HG03159 (cell line): ENCODE data around the gene PRSS53.
"Not testable (repeated sequence)": the region's sequence is repeated elsewhere in the genome, so short reads cannot be mapped to it uniquely, and the experiment has no call there.

Experiments
- ATAC-seq: cut with Tn5 transposase; IDR thresholded peaks from one replicate; pipeline ENCODE4 v1.9.1; 2021; ENCODE audit warnings: mild to moderate bottlenecking, moderate library complexity; ENCODE audit not compliant: unreplicated experiment

PRSS53 gene

GRCh38 chr16:31118223-31119155 lies 29.7 kb upstream of the PRSS53 start:
- ATAC-seq, result no peak

DNA sequence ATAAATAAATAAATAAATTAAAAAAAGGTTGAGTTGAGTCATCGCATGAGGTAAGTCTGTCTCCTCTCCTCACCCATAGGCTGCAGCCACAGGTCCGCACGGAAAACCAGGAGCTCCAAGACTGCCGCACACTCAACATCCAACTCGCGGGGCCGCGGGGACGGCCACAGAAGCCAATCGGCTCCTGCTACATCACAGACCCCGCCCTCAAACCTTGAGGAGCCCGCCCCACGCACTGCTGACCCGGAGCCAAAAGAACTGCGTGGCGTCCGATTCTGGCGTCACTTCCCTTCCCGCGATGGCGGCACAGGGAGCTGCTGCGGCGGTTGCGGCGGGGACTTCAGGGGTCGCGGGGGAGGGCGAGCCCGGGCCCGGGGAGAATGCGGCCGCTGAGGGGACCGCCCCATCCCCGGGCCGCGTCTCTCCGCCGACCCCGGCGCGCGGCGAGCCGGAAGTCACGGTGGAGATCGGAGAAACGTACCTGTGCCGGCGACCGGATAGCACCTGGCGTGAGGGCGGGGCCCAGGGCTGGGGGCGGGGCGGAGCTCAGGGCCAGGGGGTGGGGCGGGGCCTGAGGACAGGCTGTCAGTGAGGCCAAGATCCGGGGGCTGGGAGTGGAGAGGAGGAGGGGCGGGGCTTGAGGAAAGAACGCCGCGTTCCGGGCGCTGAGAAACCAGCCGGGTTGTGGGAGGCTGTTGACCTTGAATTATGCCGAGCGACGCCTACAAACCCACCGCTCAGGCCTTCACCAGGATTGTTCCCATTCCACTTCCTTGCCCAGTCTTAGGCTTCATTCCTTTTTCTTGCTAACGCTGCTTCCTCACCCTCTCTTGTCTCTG lies 28.9 kb upstream of the PRSS53 start, which contains the start of gene KAT8:
Gene KAT8, plus strand, starts transcription at position 281 of the 839 bp plus-strand sequence. Its CDS starts 18 bp downstream, at position 299.
- ATAC-seq, result peak; percentile 85

GRCh38 chr16:31114468-31114867 lies 25.7 kb upstream of the PRSS53 start:
- ATAC-seq, result no peak

DNA sequence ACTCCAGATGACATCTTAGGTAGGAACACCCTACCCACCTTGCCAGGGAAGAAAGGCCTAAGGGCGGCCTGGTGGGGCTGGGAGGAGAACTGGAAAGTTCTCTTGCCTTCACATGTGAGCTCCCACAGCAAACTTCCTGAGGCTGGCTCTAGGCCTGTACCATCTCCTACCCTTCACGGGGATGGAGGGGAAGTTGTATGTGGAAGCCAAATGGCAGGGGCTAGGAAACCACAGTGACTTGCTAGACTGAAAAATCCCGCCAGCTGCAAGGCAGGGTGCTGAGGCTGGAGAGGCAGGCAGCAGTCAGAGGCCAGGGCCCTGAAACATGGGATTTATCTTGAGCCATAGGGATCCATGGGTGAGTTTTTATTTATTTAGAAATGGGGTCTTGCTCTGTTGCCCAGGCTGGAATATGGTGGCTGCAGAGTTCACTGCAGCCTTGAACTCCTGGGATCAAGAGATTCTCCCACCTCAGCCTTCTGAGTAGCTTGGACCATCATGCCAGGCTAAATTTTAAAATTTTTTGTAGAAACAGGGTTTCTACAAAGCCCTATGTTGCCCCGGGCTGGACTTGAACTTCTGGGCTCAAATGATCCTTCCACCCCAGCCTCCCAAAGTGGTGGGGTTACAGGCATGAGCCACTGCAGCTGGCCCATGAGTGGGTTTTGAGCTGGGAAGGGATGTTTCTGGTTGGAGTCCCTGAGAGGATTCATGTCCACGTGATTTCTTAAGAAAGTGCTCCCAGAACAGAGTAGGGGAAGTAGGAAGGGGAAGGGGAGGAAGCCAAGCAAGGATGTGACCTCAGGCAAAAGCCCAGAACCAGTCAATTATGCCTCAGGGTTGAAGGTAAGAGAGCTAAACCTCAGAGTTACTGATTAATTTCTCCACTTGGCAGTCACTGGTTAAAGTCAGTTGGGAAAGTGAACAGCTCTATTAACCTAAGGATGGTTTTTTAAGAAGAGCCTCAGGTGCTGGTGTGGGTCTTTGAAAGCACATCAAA lies 24.7 kb upstream of the PRSS53 start:
- no peak for ATAC-seq

DNA sequence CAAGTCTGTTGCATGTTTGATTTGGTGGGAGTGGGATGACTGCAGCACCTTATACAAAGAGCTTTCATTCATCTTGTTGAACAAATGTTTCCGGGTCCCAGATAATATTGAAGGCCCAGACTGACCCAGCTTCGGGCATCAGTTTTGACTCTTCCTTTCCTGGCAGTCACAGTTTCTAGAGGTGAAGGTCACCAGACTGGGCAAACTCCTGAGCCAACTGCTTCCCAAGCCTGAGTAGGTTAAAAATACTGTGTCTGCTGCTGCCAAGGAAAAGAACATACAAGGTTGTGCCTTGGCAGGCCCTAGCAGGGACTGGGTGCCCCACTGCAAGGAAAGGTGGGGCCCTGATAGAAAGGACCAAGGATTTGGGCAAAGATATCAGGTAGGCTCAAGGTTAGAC lies 24.0 kb upstream of the PRSS53 start:
- ATAC-seq, result no peak

DNA sequence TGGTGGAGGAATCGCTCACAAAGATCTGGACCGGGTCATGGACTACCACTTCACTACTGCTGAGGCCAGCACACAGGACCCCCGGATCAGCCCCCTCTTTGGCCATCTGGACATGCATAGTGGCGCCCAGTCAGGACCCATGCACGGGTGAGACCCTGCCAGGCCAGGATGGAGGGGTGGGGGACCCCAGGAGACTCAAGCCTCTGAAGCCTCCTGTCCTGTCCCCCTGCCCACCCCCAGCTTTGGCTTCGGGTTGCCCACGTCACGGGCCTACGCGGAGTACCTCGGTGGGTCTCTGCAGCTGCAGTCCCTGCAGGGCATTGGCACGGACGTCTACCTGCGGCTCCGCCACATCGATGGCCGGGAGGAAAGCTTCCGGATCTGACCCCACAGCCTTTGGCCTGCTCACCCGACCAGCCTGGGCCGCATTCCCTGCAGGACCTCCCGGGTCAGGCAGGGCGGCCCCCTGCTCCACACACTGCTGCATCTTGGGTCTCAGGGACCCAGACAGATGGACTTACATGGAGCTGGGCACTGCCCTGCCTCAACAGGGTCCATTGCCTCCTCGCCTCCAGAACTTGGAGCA lies 23.2 kb upstream of the PRSS53 start:
- ATAC-seq, result no peak

GRCh38 chr16:31110106-31111034 lies 21.6 kb upstream of the PRSS53 start:
- no peak for ATAC-seq

- ATAC-seq, result no peak
Measured at GRCh38 chr16:31109622-31110021, 20.9 kb upstream of the PRSS53 start.

- no peak for ATAC-seq
Measured at GRCh38 chr16:31108794-31109558, 20.2 kb upstream of the PRSS53 start.

DNA sequence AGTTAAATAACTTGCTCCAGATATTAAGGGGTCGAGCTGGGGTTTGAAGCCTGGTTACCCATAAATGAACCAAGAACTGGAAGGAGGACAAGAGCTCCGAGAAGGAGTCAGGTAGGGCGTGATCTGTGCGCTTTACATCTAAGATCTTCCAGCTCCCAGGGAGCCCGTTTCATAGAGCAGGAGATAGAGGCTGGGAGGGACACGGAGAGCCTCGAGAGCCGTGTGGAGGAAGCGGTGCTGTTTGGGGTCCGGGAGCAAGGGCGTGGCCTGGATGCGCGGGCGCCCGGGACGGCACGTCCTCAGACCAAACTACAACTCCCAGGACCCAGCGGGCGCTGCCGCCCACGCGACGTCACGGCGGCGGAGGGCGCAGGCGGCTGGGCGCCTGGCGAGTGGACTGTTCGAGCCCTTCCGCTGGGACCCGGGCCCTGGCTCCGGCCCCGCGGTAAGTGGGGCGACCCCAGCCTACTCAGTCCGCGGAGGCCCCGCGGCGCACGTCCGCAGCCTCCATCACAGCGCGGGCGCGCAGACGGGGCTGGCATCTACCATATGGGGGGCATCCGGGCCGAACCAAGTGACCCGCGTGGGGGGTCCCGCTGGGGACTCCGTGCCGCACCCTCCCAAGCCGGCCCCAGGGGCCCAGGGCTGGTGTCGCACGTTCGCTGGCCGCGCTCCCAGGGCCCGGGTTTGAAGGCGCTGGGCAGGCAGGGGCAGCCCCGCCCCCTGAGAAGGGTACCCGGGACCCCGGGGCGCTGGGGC lies 19.5 kb upstream of the PRSS53 start, which contains the start of gene BCKDK:
Gene BCKDK, plus strand, starts transcription at position 352 of the 759 bp plus-strand sequence. CDS start 838 bp downstream, outside the sequence.
- ATAC-seq, result peak; percentile 66

DNA sequence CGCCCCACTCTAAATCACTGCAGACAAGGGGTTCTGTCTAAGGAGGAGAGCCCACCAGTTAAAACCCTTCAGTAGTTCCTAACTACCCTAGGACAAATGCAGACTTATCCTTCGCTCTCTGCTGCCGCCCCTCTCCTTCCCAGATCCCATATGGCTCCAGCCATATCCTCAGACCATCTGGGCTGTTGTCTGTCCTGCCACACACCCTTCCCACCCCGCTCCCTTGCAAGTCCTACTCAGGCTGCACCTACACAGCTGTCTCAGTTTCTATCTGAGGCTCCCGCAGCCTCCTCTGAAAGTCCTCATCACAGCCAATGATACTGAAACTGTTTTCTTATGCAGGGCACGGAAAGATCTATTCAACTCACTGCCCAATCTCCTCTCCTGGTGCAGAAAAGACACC lies 18.7 kb upstream of the PRSS53 start:
- peak; percentile 43 for ATAC-seq

DNA sequence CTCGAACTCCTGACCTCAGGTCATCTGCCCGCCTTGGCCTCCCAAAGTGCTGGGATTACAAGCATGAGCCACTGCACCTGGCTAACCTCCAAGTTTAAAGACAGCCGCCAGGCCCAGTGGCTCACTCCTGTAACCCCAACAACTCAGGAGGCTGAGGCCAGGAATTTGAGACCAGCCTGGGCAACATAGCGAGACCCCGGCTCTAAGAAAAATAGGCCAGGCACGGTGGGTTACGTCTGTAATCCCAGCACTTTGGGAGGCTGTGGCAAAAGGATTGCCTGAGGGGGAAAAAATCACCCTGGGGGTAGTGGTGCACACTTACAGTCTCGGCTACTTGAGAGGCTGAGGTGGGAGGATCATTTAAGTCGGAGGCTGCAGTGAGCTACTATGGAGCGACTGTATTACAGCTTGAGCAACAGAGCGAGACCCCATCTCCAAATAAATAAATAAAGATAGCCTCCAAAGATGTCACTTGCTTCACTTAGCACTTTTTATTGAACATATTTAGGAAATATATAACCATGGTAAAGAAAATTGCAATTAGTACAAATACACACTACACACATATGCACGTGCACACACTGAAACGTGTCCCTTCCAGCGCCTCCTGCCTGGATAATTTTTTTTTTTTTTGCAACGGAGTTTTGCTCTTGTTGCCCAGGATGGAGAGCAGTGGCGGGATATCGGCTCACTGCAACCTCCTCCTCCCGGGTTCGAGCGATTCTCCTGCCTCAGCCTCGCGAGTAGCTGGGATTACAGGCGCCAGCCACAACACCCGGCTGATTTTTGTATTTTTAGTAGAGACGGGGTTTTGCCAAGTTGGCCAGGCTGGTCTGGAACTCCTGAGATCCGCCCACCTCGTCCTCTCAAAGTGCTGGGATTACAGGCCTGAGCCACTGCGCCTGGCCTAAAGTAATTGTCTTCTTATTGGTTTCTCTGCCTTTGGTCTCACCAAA lies 18.0 kb upstream of the PRSS53 start:
- ATAC-seq, result no peak

DNA sequence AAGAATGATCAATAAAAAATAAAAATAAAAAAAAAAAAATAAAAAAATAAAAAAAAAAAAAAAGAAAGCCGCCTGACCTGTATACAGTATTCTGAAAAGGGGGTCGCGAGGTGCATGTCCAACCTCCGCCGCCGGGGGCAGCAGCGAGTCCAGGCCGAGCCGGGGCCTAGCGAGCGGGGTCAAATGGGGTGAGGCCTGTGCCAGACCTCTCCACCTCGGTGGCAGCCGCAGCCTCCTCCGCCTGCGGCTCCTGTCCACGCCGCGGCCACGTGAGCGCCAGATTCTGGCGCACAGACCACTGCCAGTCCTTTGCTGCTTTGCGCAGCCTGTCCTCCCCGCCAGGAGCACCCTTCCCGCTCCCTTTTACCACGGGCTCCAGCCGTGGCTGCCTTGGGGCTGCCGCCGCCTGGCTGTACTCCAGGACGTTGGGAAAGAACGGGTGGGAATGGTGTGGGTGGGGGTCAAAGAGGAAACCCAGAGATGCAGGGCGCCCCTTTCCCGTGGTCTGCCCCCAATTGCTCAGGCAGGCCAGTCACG lies 17.0 kb upstream of the PRSS53 start:
- ATAC-seq, result peak; percentile 61

DNA sequence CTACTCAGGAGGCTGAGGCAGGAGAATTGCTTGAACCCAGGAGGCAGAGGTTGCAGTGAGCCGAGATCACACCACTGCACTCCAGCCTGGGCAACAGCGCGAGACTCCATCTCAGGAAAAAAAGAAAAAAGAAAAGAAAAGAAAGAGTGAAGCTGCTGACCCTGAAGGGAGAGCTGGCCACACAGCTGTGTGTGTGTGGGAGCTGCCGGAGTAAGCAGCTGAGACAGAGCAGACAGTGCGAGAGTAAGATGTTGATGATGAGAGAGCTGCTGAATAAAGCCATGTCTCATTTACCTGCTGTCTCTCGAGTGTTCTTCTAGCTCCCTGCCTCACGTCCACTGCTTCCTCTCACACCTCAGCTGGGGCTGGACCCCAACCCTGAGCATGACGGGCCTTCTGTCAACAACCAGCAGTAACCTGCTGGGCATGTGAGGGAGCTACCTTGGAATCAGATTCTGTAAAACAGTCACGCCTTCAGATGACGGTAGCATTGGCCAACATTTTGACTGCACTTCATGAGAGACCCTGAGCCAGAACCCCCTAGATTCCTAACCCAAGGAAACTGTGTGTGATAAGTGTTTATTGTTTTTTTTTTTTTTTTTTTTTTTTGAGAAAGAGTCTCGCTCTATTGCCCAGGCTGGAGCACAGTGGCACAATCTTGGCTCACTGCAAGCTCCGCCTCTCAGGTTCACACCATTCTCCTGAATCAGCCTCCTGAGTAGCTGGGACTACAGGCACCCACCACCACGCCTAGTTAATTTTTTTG lies 12.3 kb upstream of the PRSS53 start:
- ATAC-seq, result not testable (repeated sequence)
